Adipocyte (in vitro differentiated cells): Measurements from ENCODE around the gene TGFBI.

Source experiments
- DNase-seq: peaks from one replicate; pipeline ENCODE4 v3.0.0-alpha.2; 2015; ENCODE audit warnings: low read depth
- H3K27me3 ChIP-seq: replicated peaks from 2 replicates; pipeline ENCODE4 v1.7.0; 2013; ENCODE audit warnings: mild to moderate bottlenecking, low read length, moderate library complexity; ENCODE audit not compliant: control insufficient read depth, insufficient read depth
- H3K36me3 ChIP-seq: 2 replicates; pipeline ENCODE4 v1.7.0; 2013; ENCODE audit warnings: low read length, mild to moderate bottlenecking, moderate library complexity; ENCODE audit not compliant: control insufficient read depth, insufficient read depth, severe bottlenecking
- H3K4me1 ChIP-seq: 2 replicates; pipeline ENCODE4 v1.7.0; 2013; ENCODE audit warnings: mild to moderate bottlenecking, low read length, moderate library complexity; ENCODE audit not compliant: control insufficient read depth, insufficient read depth
- H3K4me3 ChIP-seq: 2 replicates; pipeline ENCODE4 v1.7.0; 2013; ENCODE audit warnings: mild to moderate bottlenecking, low read length, moderate library complexity
- H3K9ac ChIP-seq: 2 replicates; pipeline ENCODE4 v1.7.0; 2013; ENCODE audit warnings: mild to moderate bottlenecking, low read length, moderate library complexity
- H3K9me3 ChIP-seq: 2 replicates; pipeline ENCODE4 v1.7.0; 2013; ENCODE audit warnings: mild to moderate bottlenecking, low read length, moderate library complexity; ENCODE audit not compliant: control insufficient read depth

TGFBI gene

GRCh38 chr5:136058972-136059354, 30.2 kb downstream of the TGFBI start:
- Histone ChIP-seq H3K4me1 (peaks cover 55% of the 10 kb centered on the region), H3K9ac (peak overlapping the region; percentile 9), H3K9me3 (no peaks in the 10 kb centered on the region), H3K27me3 (no peaks in the 10 kb centered on the region), H3K4me3 (no peak overlapping the region), H3K36me3 (peaks cover 80% of the 10 kb centered on the region)
- no peak for DNase-seq

- DNase-seq, result no peak
- Histone ChIP-seq H3K4me1 (peaks cover 38% of the 10 kb centered on the region), H3K9me3 (no peaks in the 10 kb centered on the region), H3K9ac (no peak overlapping the region), H3K4me3 (no peak overlapping the region), H3K27me3 (no peaks in the 10 kb centered on the region), H3K36me3 (peaks cover 70% of the 10 kb centered on the region)
Measured at GRCh38 chr5:136060963-136061362, 32.2 kb downstream of the TGFBI start.

GRCh38 chr5:136061630-136062365, 33.0 kb downstream of the TGFBI start:
- no peak for DNase-seq
- Histone ChIP-seq H3K9ac (no peak overlapping the region), H3K4me3 (no peak overlapping the region), H3K36me3 (peaks cover 61% of the 10 kb centered on the region), H3K9me3 (no peaks in the 10 kb centered on the region), H3K27me3 (no peaks in the 10 kb centered on the region), H3K4me1 (peaks cover 37% of the 10 kb centered on the region)

GRCh38 chr5:136062366-136063274, 33.8 kb downstream of the TGFBI start:
- Histone ChIP-seq H3K27me3 (no peaks in the 10 kb centered on the region), H3K9ac (no peak overlapping the region), H3K36me3 (peaks cover 54% of the 10 kb centered on the region), H3K4me3 (no peak overlapping the region), H3K9me3 (no peaks in the 10 kb centered on the region), H3K4me1 (peaks cover 31% of the 10 kb centered on the region)
- peak; percentile 64 for DNase-seq

GRCh38 chr5:136063778-136064465, 35.1 kb downstream of the TGFBI start:
- Histone ChIP-seq H3K4me3 (no peak overlapping the region), H3K9ac (no peak overlapping the region), H3K9me3 (no peaks in the 10 kb centered on the region), H3K4me1 (peaks cover 18% of the 10 kb centered on the region), H3K27me3 (no peaks in the 10 kb centered on the region), H3K36me3 (peaks cover 51% of the 10 kb centered on the region)
- no peak for DNase-seq

- Histone ChIP-seq H3K36me3 (peaks cover 45% of the 10 kb centered on the region), H3K9ac (no peak overlapping the region), H3K4me1 (peaks cover 14% of the 10 kb centered on the region), H3K4me3 (no peak overlapping the region), H3K9me3 (no peaks in the 10 kb centered on the region), H3K27me3 (no peaks in the 10 kb centered on the region)
- no peak for DNase-seq
Measured at GRCh38 chr5:136064510-136064909, 35.7 kb downstream of the TGFBI start.

GRCh38 chr5:136065588-136065987, 36.8 kb downstream of the TGFBI start:
- no peak for DNase-seq
- no peak overlapping the region for H3K4me3 ChIP-seq
- H3K9ac ChIP-seq, result no peak overlapping the region
- H3K4me1 ChIP-seq, result peaks cover 14% of the 10 kb centered on the region
- H3K36me3 ChIP-seq, result peaks cover 41% of the 10 kb centered on the region
- no peaks in the 10 kb centered on the region for H3K27me3 ChIP-seq
- no peaks in the 10 kb centered on the region for H3K9me3 ChIP-seq

- no peak overlapping the region for H3K4me3 ChIP-seq
- no peaks in the 10 kb centered on the region for H3K27me3 ChIP-seq
- H3K36me3 ChIP-seq, result peaks cover 30% of the 10 kb centered on the region
- no peaks in the 10 kb centered on the region for H3K9me3 ChIP-seq
- H3K9ac ChIP-seq, result no peak overlapping the region
- peaks cover 14% of the 10 kb centered on the region for H3K4me1 ChIP-seq
- DNase-seq, result peak; percentile 62
Measured at GRCh38 chr5:136066661-136067271, 38.0 kb downstream of the TGFBI start.

- peak; percentile 23 for DNase-seq
- Histone ChIP-seq H3K27me3 (no peaks in the 10 kb centered on the region), H3K36me3 (peaks cover 23% of the 10 kb centered on the region), H3K4me1 (peaks cover 9% of the 10 kb centered on the region), H3K9me3 (no peaks in the 10 kb centered on the region), H3K4me3 (no peak overlapping the region), H3K9ac (no peak overlapping the region)
Measured at GRCh38 chr5:136067422-136067821, 38.6 kb downstream of the TGFBI start.

- H3K9me3 ChIP-seq, result no peaks in the 10 kb centered on the region
- H3K9ac ChIP-seq, result no peak overlapping the region
- H3K36me3 ChIP-seq, result peaks cover 4% of the 10 kb centered on the region
- no peak overlapping the region for H3K4me3 ChIP-seq
- H3K4me1 ChIP-seq, result peaks cover 9% of the 10 kb centered on the region
- no peaks in the 10 kb centered on the region for H3K27me3 ChIP-seq
- DNase-seq, result no peak
Measured at GRCh38 chr5:136070486-136071285, 41.9 kb downstream of the TGFBI start.
